ENCODE data around the gene E2F3.

The E2F3 gene

DNA sequence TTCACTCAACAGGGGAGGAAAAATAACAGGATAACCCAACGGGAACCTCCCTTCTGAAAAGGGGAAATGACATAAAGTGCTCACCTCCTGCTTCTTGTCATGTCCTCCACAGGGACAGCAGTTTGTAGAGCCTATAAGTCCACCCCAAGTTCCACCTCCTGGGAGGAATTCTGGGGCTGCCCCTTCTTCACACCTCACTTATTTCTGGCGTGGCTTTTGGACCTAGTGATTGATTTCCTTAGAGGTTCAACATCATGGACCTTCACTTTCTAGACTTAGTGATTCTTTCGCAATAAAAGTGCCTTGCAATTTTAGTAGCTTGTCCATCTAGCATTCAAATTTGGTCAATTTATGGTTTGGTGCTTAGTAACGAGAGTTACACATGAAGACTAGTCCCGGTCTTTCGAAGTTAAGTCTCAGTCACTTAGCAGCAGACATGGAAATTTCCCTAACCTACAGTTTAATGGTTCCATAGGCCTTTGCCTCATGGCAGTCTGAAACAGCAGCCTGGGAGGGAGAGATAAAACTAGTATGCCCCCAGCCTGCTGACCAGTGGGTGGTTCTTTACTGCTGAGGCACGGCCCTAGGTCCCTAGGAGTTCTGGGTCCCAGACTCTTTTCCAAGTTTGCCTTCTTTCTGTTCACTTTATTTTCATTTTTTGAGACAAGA, 73.3 kb downstream of the E2F3 start:
- TF ChIP-seq, protein P1, sequence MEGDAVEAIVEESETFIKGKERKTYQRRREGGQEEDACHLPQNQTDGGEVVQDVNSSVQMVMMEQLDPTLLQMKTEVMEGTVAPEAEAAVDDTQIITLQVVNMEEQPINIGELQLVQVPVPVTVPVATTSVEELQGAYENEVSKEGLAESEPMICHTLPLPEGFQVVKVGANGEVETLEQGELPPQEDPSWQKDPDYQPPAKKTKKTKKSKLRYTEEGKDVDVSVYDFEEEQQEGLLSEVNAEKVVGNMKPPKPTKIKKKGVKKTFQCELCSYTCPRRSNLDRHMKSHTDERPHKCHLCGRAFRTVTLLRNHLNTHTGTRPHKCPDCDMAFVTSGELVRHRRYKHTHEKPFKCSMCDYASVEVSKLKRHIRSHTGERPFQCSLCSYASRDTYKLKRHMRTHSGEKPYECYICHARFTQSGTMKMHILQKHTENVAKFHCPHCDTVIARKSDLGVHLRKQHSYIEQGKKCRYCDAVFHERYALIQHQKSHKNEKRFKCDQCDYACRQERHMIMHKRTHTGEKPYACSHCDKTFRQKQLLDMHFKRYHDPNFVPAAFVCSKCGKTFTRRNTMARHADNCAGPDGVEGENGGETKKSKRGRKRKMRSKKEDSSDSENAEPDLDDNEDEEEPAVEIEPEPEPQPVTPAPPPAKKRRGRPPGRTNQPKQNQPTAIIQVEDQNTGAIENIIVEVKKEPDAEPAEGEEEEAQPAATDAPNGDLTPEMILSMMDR (IDR thresholded peaks at IDR 0.05; ENCODE audit: insufficient read depth, missing control alignments) = no peak
- DNase-seq (ENCODE audit: insufficient read length, low spot score) = no peak
- no peak for FAIRE-seq

DNA sequence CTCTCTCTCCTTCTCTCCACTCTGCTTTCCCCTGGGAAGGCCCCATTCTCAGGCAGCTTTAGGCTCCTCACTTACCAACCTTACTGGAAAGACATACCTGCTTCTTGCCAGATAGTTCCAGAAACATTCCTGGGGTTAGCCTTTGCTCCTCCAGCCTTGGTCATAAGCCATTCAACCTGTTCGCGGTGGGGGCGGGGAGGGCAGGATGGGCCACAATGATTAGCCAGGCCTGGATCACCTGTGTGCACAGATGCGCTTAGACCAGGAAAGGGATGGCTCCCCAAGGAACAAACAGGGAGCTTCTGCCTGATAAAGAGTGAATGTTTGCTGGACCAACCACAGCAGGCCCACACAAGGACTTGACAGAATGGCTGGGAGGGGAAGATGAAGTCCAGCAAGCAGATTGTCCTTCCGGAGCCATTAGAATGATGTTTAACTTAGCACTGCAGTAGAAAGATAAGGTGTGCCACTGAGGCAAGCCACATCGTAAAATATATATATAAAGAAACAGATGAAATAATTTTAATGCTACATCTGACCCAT, 74.9 kb downstream of the E2F3 start:
- DNase-seq (ENCODE audit: insufficient read length, low spot score) (no peak), FAIRE-seq (no peak)
- TF ChIP-seq, protein P1 (IDR thresholded peaks at IDR 0.05; ENCODE audit: insufficient read depth, missing control alignments) = no peak

DNA sequence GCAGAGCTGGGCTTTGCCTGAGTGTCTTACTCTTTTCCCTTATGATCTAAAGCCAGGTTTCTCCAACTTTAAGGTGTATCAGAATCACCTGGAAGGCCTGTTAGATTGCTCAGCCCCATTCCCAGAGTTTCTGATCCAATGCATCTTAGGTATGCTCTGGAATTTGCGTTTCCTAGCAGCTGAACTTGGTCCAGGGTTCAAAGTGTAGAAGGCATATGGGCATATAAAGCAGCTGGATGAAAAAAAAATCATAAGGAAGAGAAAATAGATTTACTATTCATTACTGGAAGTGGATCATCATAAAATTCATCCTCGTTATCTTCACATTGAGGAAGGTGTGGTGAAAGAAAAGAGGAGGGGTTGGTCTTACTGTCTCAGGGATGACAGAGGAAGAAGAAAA, 75.8 kb downstream of the E2F3 start:
- no peak for FAIRE-seq

DNA sequence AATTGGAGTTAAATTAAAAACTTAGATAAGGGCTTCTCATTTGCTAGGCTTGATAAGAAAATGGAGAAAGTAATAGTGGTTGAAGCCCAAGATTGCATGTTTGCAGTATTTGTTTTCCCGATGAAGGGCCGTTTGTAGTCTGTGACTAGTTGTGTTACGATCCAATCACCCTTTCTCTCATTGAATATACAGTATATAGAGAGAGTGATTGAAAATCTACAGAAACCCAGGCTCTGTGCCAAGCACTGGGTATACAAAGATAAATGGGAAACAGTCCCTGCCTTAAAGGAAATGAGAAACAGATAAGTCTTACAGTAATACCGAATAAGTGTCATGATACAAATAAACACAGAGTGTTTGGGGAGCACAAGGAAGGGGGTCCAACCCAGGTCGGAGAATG, 77.4 kb downstream of the E2F3 start:
- TF ChIP-seq, protein P1 (IDR thresholded peaks at IDR 0.05; ENCODE audit: insufficient read depth, missing control alignments) = no peak
- no peak for FAIRE-seq
- DNase-seq (ENCODE audit: insufficient read length, low spot score) = no peak

More for the DNA sequence above, 75.8 kb downstream of the E2F3 start:
- DNase-seq (ENCODE audit: insufficient read length, low spot score) = no peak
- TF ChIP-seq, protein P1 (IDR thresholded peaks at IDR 0.05; ENCODE audit: insufficient read depth, missing control alignments) = no peak

DNA sequence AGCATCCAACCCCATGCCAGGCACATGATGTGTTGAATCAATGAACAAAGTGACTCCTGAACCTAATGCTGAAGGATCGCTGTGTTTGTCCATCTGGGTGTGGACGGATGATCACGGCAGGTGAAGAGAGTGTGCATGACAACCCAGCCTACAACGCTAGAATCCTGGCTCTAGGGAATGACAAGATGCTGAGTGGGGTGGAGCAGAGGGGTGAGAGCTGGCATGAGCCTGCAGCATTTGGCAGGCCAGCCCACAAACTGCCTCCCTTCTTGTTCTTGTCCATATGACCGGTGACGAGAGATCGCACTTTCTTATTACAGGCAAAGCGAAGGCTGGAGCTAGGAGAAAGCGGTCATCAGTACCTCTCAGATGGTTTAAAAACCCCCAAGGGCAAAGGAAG, 77.8 kb downstream of the E2F3 start:
- TF ChIP-seq, protein P1 (IDR thresholded peaks at IDR 0.05; ENCODE audit: insufficient read depth, missing control alignments) = no peak
- DNase-seq (ENCODE audit: insufficient read length, low spot score) (no peak), FAIRE-seq (no peak)

DNA sequence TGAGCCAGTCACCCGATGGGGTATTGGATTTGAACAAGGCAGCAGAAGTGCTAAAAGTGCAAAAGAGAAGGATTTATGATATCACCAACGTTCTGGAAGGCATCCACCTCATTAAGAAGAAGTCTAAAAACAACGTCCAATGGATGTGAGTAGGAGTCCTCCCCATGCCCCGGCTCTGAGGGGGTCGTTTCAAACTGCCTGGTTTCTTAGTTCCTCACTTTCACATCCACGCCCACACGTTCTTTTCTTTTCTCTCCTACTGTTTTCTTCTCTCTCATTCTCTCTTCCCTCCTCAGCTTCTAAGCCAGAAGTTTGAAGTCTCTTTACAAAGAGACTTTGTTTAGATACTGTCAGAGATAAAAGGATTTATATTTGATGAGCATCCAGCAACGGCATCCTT, 79.6 kb downstream of the E2F3 start:
- no peak for FAIRE-seq
- TF ChIP-seq, protein P1 (IDR thresholded peaks at IDR 0.05; ENCODE audit: insufficient read depth, missing control alignments) = no peak

DNA sequence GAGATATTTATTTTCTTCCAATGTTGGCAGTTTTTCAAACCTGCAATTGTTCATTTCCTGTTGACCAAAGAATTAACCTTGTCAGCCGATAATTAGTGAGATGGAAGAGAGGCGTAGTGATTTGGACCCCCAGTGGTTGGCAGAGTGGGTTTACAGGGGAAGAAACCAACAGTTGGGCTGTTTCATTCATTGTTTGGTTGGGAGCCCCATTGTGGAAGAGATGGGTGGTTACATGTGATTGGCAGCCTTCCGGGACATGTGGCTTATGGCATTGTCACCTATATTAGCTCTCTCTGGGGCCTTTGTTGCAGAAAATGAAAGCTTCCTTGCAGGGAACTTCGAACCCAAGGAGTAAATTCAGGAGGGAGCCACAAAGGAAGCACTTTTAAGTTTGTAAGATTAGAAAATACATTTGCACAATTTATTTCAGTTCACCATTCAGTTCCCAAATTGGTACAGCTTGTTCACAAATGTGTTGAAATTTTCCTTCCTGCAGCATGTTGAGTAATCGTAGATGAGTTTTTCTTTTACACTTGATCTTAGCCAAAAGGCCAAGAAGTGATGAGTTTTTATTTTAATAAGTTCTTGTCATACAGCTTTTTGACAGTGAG, 82.3 kb downstream of the E2F3 start:
- FAIRE-seq (no peak), DNase-seq (ENCODE audit: insufficient read length, low spot score) (no peak)
- TF ChIP-seq, protein P1 (IDR thresholded peaks at IDR 0.05; ENCODE audit: insufficient read depth, missing control alignments) = no peak

More for the DNA sequence above, 79.6 kb downstream of the E2F3 start:
- DNase-seq (ENCODE audit: insufficient read length, low spot score) = no peak
